Embryonic facial prominence (tissue), 1 donor: ENCODE measurements around the gene SCN7A.
"Not testable (repeated sequence)": the region's sequence is repeated elsewhere in the genome, so short reads cannot be mapped to it uniquely, and the experiment has no call there.

Experiments
- DNase-seq: peaks from one replicate; pipeline ENCODE4 v3.0.0-alpha.2; 2016; ENCODE audit errors: extremely low spot score

The SCN7A gene

GRCh38 chr2:166494140-166494624, at the start of gene SCN7A:
SCN7A (minus strand) TSS chr2:166494249; CDS start chr2:166477696, 16,553 bp downstream.
- peak; percentile 7 for DNase-seq

GRCh38 chr2:166539340-166540162, 45.5 kb upstream of the SCN7A start:
- DNase-seq: peak; percentile 52

- DNase-seq: no peak
Observed at GRCh38 chr2:166536111-166536510, 42.1 kb upstream of the SCN7A start.

- no peak for DNase-seq
Observed at GRCh38 chr2:166521155-166521554, 27.1 kb upstream of the SCN7A start.

- no peak for DNase-seq
Observed at GRCh38 chr2:166520604-166521003, 26.6 kb upstream of the SCN7A start.

- DNase-seq: no peak
Observed at GRCh38 chr2:166519391-166519962, 25.4 kb upstream of the SCN7A start.

GRCh38 chr2:166518634-166519390, 24.8 kb upstream of the SCN7A start:
- no peak for DNase-seq

GRCh38 chr2:166517533-166518061, 23.5 kb upstream of the SCN7A start:
- DNase-seq: no peak

GRCh38 chr2:166516712-166517303, 22.8 kb upstream of the SCN7A start:
- DNase-seq: no peak

- no peak for DNase-seq
Observed at GRCh38 chr2:166513952-166514351, 19.9 kb upstream of the SCN7A start.

GRCh38 chr2:166499281-166499680, 5.2 kb upstream of the SCN7A start:
- DNase-seq: no peak

- no peak for DNase-seq
Observed at GRCh38 chr2:166491461-166491860, 2.6 kb downstream of the SCN7A start.

- DNase-seq: no peak
Observed at GRCh38 chr2:166487171-166487570, 6.9 kb downstream of the SCN7A start.

- DNase-seq: no peak
Observed at GRCh38 chr2:166485558-166486178, 8.4 kb downstream of the SCN7A start.

- no peak for DNase-seq
Observed at GRCh38 chr2:166472332-166472731, 21.7 kb downstream of the SCN7A start.

- no peak for DNase-seq
Observed at GRCh38 chr2:166468124-166469024, 25.7 kb downstream of the SCN7A start.

- no peak for DNase-seq
Observed at GRCh38 chr2:166464187-166464586, 29.9 kb downstream of the SCN7A start.

- no peak for DNase-seq
Observed at GRCh38 chr2:166463640-166464039, 30.4 kb downstream of the SCN7A start.

GRCh38 chr2:166458674-166459073, 35.4 kb downstream of the SCN7A start:
- DNase-seq: no peak

GRCh38 chr2:166455823-166456222, 38.2 kb downstream of the SCN7A start:
- not testable (repeated sequence) for DNase-seq
